Measurements from ENCODE around the gene DLEC1. TPM values are rescaled to one million over a fixed set of nuclear protein-coding genes. Genes with fewer than 3 reads are reported as not detected.
A peak's percentile ranks its signal among the peaks of the same experiment; 100 is the strongest.

The DLEC1 gene
- total and polyA plus RNA-seq, 11 donors, result 0.06 to 1.3 (median 0.16) TPM; not detected in 1

- Histone ChIP-seq H3K4me1 (peaks cover 0 to 61% (median 0%) of the 10 kb centered on the region in 12 donors), H3K4me3 (no peak overlapping the region), H3K36me3 (no peaks in the 10 kb centered on the region), H3K27me3 (no peaks in the 10 kb centered on the region), H3K9me3 (no peaks in the 10 kb centered on the region), H3K27ac (peak overlapping the region in 1 of 12 donors; percentile 3)
- WGBS, 4 donors, result 89 to 100% (median 95%) methylated on average over 2 of the region's 2 CpGs
- TF ChIP-seq POLR2A (IDR thresholded peaks at IDR 0.05) (no peak), CTCF (IDR thresholded peaks at IDR 0.05) (no peak)
- DNase-seq (no peak), ATAC-seq (no peak)
- intact Hi-C loops (cut with DNase I), result no loop called here
These were observed 114.2 kb downstream of the DLEC1 start for GRCh38 chr3:38153221-38153620.

- Histone ChIP-seq H3K27me3 (no peaks in the 10 kb centered on the region), H3K36me3 (no peaks in the 10 kb centered on the region), H3K4me1 (peaks cover 0 to 54% (median 0%) of the 10 kb centered on the region in 12 donors), H3K9me3 (no peaks in the 10 kb centered on the region), H3K4me3 (no peak overlapping the region), H3K27ac (peak overlapping the region in 1 of 12 donors; percentile 43)
- ATAC-seq (peak in 2 of 4 donors; percentile 38 to 56), DNase-seq (no peak)
- TF ChIP-seq POLR2A (IDR thresholded peaks at IDR 0.05) (no peak), CTCF (IDR thresholded peaks at IDR 0.05) (no peak)
- WGBS, 4 donors, result 86 to 89% (median 87%) methylated on average over 2 of the region's 2 CpGs
- intact Hi-C loops (cut with DNase I), result no loop called here
These were observed 115.1 kb downstream of the DLEC1 start for GRCh38 chr3:38154033-38154494.

GRCh38 chr3:38154625-38155255 lies 115.7 kb downstream of the DLEC1 start:
- Histone ChIP-seq H3K4me3 (no peak overlapping the region), H3K27ac (peak overlapping the region in 1 of 12 donors; percentile 43), H3K36me3 (no peaks in the 10 kb centered on the region), H3K9me3 (no peaks in the 10 kb centered on the region), H3K27me3 (no peaks in the 10 kb centered on the region), H3K4me1 (peaks cover 0 to 47% (median 0%) of the 10 kb centered on the region in 12 donors)
- no peak for ATAC-seq
- 71 to 73% (median 72%) methylated on average over 2 of the region's 2 CpGs for WGBS, 4 donors
- intact Hi-C loops (cut with DNase I), result no loop called here
- DNase-seq, result no peak
- TF ChIP-seq CTCF (IDR thresholded peaks at IDR 0.05) (no peak), POLR2A (IDR thresholded peaks at IDR 0.05) (no peak)

GRCh38 chr3:38155825-38156224 lies 116.8 kb downstream of the DLEC1 start:
- no peak for ATAC-seq
- WGBS, 4 donors, result 89 to 96% (median 95%) methylated on average over 2 of the region's 2 CpGs
- intact Hi-C loops (cut with DNase I), result no loop called here

More at GRCh38 chr3:38155825-38156224, 116.8 kb downstream of the DLEC1 start:
- no peak for TF ChIP-seq CTCF (IDR thresholded peaks at IDR 0.05)
- TF ChIP-seq POLR2A (IDR thresholded peaks at IDR 0.05), result no peak
- H3K27me3 ChIP-seq, result no peaks in the 10 kb centered on the region
- no peak overlapping the region for H3K27ac ChIP-seq
- H3K9me3 ChIP-seq, result no peaks in the 10 kb centered on the region
- H3K4me3 ChIP-seq, result no peak overlapping the region
- DNase-seq, result no peak
- no peaks in the 10 kb centered on the region for H3K36me3 ChIP-seq
- peaks cover 0 to 38% (median 0%) of the 10 kb centered on the region in 12 donors for H3K4me1 ChIP-seq
